Measurements from ENCODE around the gene CXCL1. TPM values are rescaled to one million over a fixed set of nuclear protein-coding genes. Genes with fewer than 3 reads are reported as not detected.

CXCL1 gene
- total and polyA plus RNA-seq, 2 donors (not counting 1 experiment from before 2014, with no cell fraction given) = 1.4 to 1.5 TPM

GRCh38 chr4:73870768-73871167, 1.6 kb downstream of the CXCL1 start:
- Histone ChIP-seq H3K36me3 (ENCODE audit: control insufficient read depth, insufficient read depth, low read length) (no peaks in the 10 kb centered on the region), H3K27ac (ENCODE audit: insufficient read depth, low read length) (no peak overlapping the region), H3K9me3 (ENCODE audit: control insufficient read depth, insufficient read depth, low read depth, low read length) (no peaks in the 10 kb centered on the region), H2AFZ (ENCODE audit: low read length) (no peak overlapping the region), H4K20me1 (ENCODE audit: control insufficient read depth, extremely low read depth, insufficient read depth, low read length) (no peaks in the 10 kb centered on the region), H3K4me2 (ENCODE audit: extremely low read depth, insufficient read depth, low read length) (no peak overlapping the region), H3K27me3 (ENCODE audit: control insufficient read depth, insufficient read depth, low read length) (no peaks in the 10 kb centered on the region), H3K4me3 (replicated peaks in 1 of 4; ENCODE audit: control extremely low read depth in 1 of 4, insufficient read depth in 1 of 4, low read depth in 3 of 4, low read length in 4 of 4) (no peak overlapping the region), H3K4me1 (ENCODE audit: control insufficient read depth, extremely low read depth, insufficient read depth, low read length) (no peaks in the 10 kb centered on the region), H3K9ac (ENCODE audit: insufficient read depth, low read length) (no peak overlapping the region), H3K79me2 (ENCODE audit: control insufficient read depth, insufficient read depth, low read length) (no peaks in the 10 kb centered on the region)
- TF ChIP-seq, protein P1, sequence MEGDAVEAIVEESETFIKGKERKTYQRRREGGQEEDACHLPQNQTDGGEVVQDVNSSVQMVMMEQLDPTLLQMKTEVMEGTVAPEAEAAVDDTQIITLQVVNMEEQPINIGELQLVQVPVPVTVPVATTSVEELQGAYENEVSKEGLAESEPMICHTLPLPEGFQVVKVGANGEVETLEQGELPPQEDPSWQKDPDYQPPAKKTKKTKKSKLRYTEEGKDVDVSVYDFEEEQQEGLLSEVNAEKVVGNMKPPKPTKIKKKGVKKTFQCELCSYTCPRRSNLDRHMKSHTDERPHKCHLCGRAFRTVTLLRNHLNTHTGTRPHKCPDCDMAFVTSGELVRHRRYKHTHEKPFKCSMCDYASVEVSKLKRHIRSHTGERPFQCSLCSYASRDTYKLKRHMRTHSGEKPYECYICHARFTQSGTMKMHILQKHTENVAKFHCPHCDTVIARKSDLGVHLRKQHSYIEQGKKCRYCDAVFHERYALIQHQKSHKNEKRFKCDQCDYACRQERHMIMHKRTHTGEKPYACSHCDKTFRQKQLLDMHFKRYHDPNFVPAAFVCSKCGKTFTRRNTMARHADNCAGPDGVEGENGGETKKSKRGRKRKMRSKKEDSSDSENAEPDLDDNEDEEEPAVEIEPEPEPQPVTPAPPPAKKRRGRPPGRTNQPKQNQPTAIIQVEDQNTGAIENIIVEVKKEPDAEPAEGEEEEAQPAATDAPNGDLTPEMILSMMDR (conservative IDR thresholded peaks at IDR 0.05 in 1 of 2, IDR thresholded peaks at IDR 0.05 in 1 of 2; ENCODE audit: low read depth in 1 of 2, low read length in 2 of 2) = no peak
- TF ChIP-seq EZH2 (IDR thresholded peaks at IDR 0.05; ENCODE audit: low read length, missing control alignments) = no peak
- DNase-seq (ENCODE audit: low read depth in 2 of 2) = peak in 1 of 2 donors; percentile 68

- Histone ChIP-seq H4K20me1 (ENCODE audit: control insufficient read depth, extremely low read depth, insufficient read depth, low read length) (no peaks in the 10 kb centered on the region), H3K4me2 (ENCODE audit: extremely low read depth, insufficient read depth, low read length) (no peak overlapping the region), H3K79me2 (ENCODE audit: control insufficient read depth, insufficient read depth, low read length) (no peaks in the 10 kb centered on the region), H3K27ac (ENCODE audit: insufficient read depth, low read length) (no peak overlapping the region), H2AFZ (ENCODE audit: low read length) (no peak overlapping the region), H3K4me1 (ENCODE audit: control insufficient read depth, extremely low read depth, insufficient read depth, low read length) (no peaks in the 10 kb centered on the region), H3K9ac (ENCODE audit: insufficient read depth, low read length) (no peak overlapping the region), H3K4me3 (replicated peaks in 1 of 4; ENCODE audit: control extremely low read depth in 1 of 4, insufficient read depth in 1 of 4, low read depth in 3 of 4, low read length in 4 of 4) (no peak overlapping the region), H3K27me3 (ENCODE audit: control insufficient read depth, insufficient read depth, low read length) (no peaks in the 10 kb centered on the region), H3K36me3 (ENCODE audit: control insufficient read depth, insufficient read depth, low read length) (no peaks in the 10 kb centered on the region), H3K9me3 (ENCODE audit: control insufficient read depth, insufficient read depth, low read depth, low read length) (no peaks in the 10 kb centered on the region)
- no peak for TF ChIP-seq EZH2 (IDR thresholded peaks at IDR 0.05; ENCODE audit: low read length, missing control alignments)
- TF ChIP-seq, protein P1 (conservative IDR thresholded peaks at IDR 0.05 in 1 of 2, IDR thresholded peaks at IDR 0.05 in 1 of 2; ENCODE audit: low read depth in 1 of 2, low read length in 2 of 2) = no peak
- DNase-seq (ENCODE audit: low read depth in 2 of 2) = no peak
These were observed 2.5 kb downstream of the CXCL1 start for GRCh38 chr4:73871511-73872310.

DNA sequence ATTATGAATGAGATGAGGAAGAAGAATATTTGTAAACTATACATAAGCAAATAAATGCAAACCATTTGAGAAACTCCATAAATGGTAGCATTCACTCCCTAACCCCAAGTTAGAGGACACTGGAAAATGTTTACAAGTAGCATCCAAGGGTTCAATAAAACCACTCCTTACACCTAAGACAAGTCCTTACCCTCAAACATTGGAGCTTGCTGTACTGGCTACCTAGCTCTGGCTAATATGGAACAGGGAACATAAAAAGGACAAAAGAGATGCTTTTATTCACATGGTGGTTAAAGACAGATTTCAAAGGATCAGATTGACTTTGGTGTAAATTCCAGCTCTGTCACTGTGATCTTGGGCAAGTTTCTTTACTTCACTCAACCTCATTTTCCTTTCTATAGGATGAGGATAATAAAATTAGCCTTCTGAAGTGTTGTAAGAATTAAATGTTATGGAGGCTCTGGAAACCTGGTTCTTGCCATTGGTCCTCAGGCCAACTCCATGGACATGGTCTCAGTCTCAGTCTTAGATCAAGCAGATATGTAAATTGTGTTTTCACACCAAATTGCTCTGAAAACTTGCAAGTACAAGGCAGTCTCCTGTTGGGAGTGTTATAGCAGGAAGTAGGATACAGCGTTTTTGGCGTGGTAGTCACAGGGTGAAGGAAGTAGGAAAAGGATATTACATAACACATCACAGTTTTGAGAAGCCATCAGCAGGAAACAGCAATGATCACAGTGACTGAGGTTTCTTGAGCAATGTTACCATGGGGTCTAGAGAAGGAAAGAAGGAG, 3.3 kb downstream of the CXCL1 start:
- no peak for DNase-seq (ENCODE audit: low read depth in 2 of 2)
- H3K9me3 ChIP-seq (ENCODE audit: control insufficient read depth, insufficient read depth, low read depth, low read length) = no peaks in the 10 kb centered on the region
- no peak overlapping the region for H3K27ac ChIP-seq (ENCODE audit: insufficient read depth, low read length)
- TF ChIP-seq, protein P1 (conservative IDR thresholded peaks at IDR 0.05 in 1 of 2, IDR thresholded peaks at IDR 0.05 in 1 of 2; ENCODE audit: low read depth in 1 of 2, low read length in 2 of 2) = no peak
- TF ChIP-seq EZH2 (IDR thresholded peaks at IDR 0.05; ENCODE audit: low read length, missing control alignments) = no peak
- no peak overlapping the region for H2AFZ ChIP-seq (ENCODE audit: low read length)
- no peaks in the 10 kb centered on the region for H3K36me3 ChIP-seq (ENCODE audit: control insufficient read depth, insufficient read depth, low read length)
- H3K4me2 ChIP-seq (ENCODE audit: extremely low read depth, insufficient read depth, low read length) = no peak overlapping the region
- no peak overlapping the region for H3K9ac ChIP-seq (ENCODE audit: insufficient read depth, low read length)
- H3K4me3 ChIP-seq (replicated peaks in 1 of 4; ENCODE audit: control extremely low read depth in 1 of 4, insufficient read depth in 1 of 4, low read depth in 3 of 4, low read length in 4 of 4) = no peak overlapping the region
- H4K20me1 ChIP-seq (ENCODE audit: control insufficient read depth, extremely low read depth, insufficient read depth, low read length) = no peaks in the 10 kb centered on the region
- no peaks in the 10 kb centered on the region for H3K4me1 ChIP-seq (ENCODE audit: control insufficient read depth, extremely low read depth, insufficient read depth, low read length)
- H3K27me3 ChIP-seq (ENCODE audit: control insufficient read depth, insufficient read depth, low read length) = no peaks in the 10 kb centered on the region
- H3K79me2 ChIP-seq (ENCODE audit: control insufficient read depth, insufficient read depth, low read length) = no peaks in the 10 kb centered on the region
